Astrocyte (in vitro differentiated cells and primary cell): ENCODE results near the gene DUSP16.

Experiments used
- CTCF ChIP-seq: IDR thresholded peaks from 2 replicates; pipeline ENCODE4 v1.5.1; 2011; ENCODE audit warnings: low read depth, mild to moderate bottlenecking, inconsistent platforms, low read length, moderate library complexity; ENCODE audit not compliant: insufficient read depth
- EZH2 ChIP-seq: IDR thresholded peaks from 2 replicates; pipeline ENCODE4 v1.6.1; 2012; ENCODE audit warnings: mild to moderate bottlenecking, low read length, inconsistent platforms; ENCODE audit not compliant: insufficient read depth

- TF ChIP-seq CTCF (no peak), EZH2 (no peak)
Measured at GRCh38 chr12:12513416-12514006, 49.2 kb downstream of the DUSP16 start.
